HAP-1 (cell line): ENCODE results near the gene DNLZ.
"Not testable (repeated sequence)": the region's sequence is repeated elsewhere in the genome, so short reads cannot be mapped to it uniquely, and the experiment has no call there.

Source experiments
- DNase-seq, 2 experiments: peaks; one replicate each; pipeline ENCODE4 v3.0.0-alpha.2; 2016 to 2020; ENCODE audit warnings: low spot score in 2 of 2
- H3K27me3 ChIP-seq: fragments of 250-450 bp; sonication (Bioruptor Pico); 2 replicates; pipeline ENCODE4 v1.5.1; 2020; ENCODE audit warnings: low read depth, mild to moderate bottlenecking, moderate library complexity
- H3K36me3 ChIP-seq: fragments of 250-450 bp; sonication (Bioruptor Pico); replicated peaks from 2 replicates; pipeline ENCODE4 v1.5.1; 2020; ENCODE audit warnings: mild to moderate bottlenecking
- H3K4me1 ChIP-seq: fragments of 250-450 bp; sonication (Bioruptor Pico); 2 replicates; pipeline ENCODE4 v1.5.1; 2020; ENCODE audit warnings: mild to moderate bottlenecking
- H3K4me3 ChIP-seq: fragments of 250-450 bp; sonication (Bioruptor Pico); 2 replicates; pipeline ENCODE4 v1.5.1; 2020; ENCODE audit warnings: mild to moderate bottlenecking, moderate library complexity
- H3K9me3 ChIP-seq: fragments of 250-450 bp; sonication (Bioruptor Pico); 2 replicates; pipeline ENCODE4 v1.5.1; 2020; ENCODE audit warnings: mild to moderate bottlenecking, moderate library complexity
- in situ Hi-C: fragments of 300-500 bp; cut with MboI; formaldehyde crosslinking; loops from 3 replicates; pipeline ENCODE4 v1.14.3; 2020; ENCODE audit warnings: low sequenced_read_pairs, inconsistent platforms, mixed read lengths

The DNLZ gene

GRCh38 chr9:136329211-136329627 lies 34.3 kb downstream of the DNLZ start:
- Histone ChIP-seq H3K9me3 (no peaks in the 10 kb centered on the region), H3K4me1 (peaks cover 9% of the 10 kb centered on the region), H3K36me3 (no peaks in the 10 kb centered on the region), H3K27me3 (no peaks in the 10 kb centered on the region), H3K4me3 (peak overlapping the region; percentile 42)
- in situ Hi-C loops: no loop called here
- DNase-seq: no peak

GRCh38 chr9:136328622-136329041 lies 34.9 kb downstream of the DNLZ start:
- Histone ChIP-seq H3K4me1 (peaks cover 9% of the 10 kb centered on the region), H3K36me3 (no peaks in the 10 kb centered on the region), H3K27me3 (no peaks in the 10 kb centered on the region), H3K9me3 (no peaks in the 10 kb centered on the region), H3K4me3 (peak overlapping the region; percentile 42)
- in situ Hi-C loops: no loop called here
- peak in 1 of 2 experiments; percentile 62 for DNase-seq

DNA sequence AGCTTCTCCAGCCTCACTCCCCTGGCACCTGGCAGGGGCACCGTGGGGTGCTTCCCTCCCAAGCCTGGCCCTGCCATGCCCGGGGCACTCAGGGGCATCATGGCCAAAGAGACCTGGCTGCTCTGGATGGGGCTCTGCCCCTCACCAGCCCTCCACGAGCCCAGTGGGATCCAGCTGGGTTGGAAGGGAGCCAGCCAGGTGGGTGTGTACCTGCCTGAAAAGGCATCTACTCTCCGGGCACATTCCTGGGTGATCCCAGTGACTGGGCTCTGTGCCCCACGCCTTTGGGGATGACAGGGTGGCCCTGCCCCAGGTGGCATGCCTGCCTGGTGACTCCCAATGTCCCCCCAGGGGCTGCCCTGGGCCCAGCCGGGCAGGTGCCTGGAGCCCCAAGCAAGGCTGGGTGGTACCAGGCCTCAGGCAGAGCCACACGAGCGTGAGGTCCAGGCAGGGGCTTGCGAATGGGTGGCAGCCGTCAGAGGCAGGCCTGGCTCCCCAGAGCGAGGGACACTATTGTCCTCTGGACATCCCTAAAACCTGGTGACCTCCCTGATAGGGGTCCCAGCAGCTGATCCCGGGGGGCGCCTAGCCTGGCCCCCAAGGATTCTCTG lies 35.4 kb downstream of the DNLZ start:
- Histone ChIP-seq H3K27me3 (no peaks in the 10 kb centered on the region), H3K36me3 (no peaks in the 10 kb centered on the region), H3K4me3 (peak overlapping the region; percentile 42), H3K9me3 (no peaks in the 10 kb centered on the region), H3K4me1 (peaks cover 9% of the 10 kb centered on the region)
- no peak for DNase-seq
- in situ Hi-C loops: no loop called here

DNA sequence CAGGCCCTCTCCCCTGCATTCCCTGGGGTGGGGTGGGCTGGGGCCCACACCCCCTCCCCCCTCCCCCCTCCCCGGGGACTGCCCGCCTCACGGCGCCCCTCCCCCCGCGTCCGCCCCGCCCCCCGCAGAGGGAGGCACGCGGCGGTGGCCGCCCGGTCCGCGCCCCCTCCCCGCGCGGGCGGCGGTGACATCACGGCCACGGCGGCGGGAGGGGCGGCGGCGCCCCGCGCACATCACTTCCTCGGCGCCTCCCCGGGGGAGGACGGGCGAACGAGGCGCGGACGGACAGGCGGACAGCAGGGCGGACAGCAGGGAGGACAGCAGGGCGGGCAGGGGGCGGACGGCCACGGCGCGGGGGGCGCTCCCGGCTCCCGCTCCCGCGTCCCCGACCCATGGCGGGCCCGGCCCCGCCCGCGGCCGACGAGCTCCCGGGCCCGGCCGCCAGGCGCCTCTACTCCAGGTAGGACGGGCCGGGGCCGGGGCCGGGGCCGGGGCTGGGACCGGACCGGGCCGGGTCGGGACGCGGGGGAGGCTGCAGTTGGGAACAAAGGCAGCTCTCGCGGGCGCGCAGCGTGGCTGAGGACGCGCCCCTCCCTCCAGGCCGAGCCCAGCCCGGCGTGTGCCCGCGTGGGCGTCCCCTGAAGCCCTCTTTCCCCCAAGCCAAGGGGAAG lies 36.1 kb downstream of the DNLZ start, which contains the start of gene GPSM1:
Gene GPSM1, plus strand, starts transcription at position 236 of the 671 bp plus-strand sequence. Its CDS starts 157 bp downstream, at position 393.
- in situ Hi-C loops: no loop called here
- Histone ChIP-seq H3K36me3 (no peaks in the 10 kb centered on the region), H3K9me3 (no peaks in the 10 kb centered on the region), H3K4me3 (peak within 1 kb of the TSS; percentile 42), H3K4me1 (peaks cover 9% of the 10 kb centered on the region), H3K27me3 (no peaks in the 10 kb centered on the region)
- DNase-seq: peak in 1 of 2 experiments; percentile 54

- no peaks in the 10 kb centered on the region for H3K27me3 ChIP-seq
- in situ Hi-C loops: no loop called here
- peak overlapping the region; percentile 15 for H3K4me3 ChIP-seq
Observed at GRCh38 chr9:136326761-136327303, 36.7 kb downstream of the DNLZ start.

GRCh38 chr9:136326061-136326760 lies 37.3 kb downstream of the DNLZ start:
- H3K4me1 ChIP-seq: peaks cover 9% of the 10 kb centered on the region
- DNase-seq: no peak
- no peaks in the 10 kb centered on the region for H3K36me3 ChIP-seq
- in situ Hi-C loops: no loop called here
- no peaks in the 10 kb centered on the region for H3K9me3 ChIP-seq
- H3K4me3 ChIP-seq: no peak overlapping the region
- H3K27me3 ChIP-seq: no peaks in the 10 kb centered on the region

More at GRCh38 chr9:136326761-136327303, 36.7 kb downstream of the DNLZ start:
- Histone ChIP-seq H3K4me1 (peaks cover 9% of the 10 kb centered on the region), H3K9me3 (no peaks in the 10 kb centered on the region), H3K36me3 (no peaks in the 10 kb centered on the region)
- no peak for DNase-seq

DNA sequence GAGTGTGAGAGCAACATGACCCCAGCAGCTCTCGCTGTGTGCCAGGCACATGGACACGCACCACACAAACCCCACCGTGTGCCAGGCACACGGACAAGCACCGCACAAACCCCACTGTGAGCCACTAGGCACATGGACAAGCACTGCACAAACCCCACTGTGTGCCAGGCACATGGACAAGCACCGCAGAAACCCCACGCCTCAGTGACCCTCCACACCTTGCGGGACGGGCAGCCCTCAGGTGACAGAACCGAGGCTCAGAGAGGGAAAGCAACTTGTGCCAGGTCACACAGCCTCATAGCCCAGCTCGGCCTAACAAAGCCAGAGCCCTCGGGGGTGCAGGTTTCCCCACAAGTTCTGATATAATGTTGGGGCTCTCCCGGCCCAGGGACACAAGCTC lies 38.2 kb downstream of the DNLZ start:
- H3K36me3 ChIP-seq: no peaks in the 10 kb centered on the region
- DNase-seq: no peak
- in situ Hi-C loops: no loop called here
- peaks cover 9% of the 10 kb centered on the region for H3K4me1 ChIP-seq
- no peak overlapping the region for H3K4me3 ChIP-seq
- H3K27me3 ChIP-seq: no peaks in the 10 kb centered on the region
- H3K9me3 ChIP-seq: no peaks in the 10 kb centered on the region

DNA sequence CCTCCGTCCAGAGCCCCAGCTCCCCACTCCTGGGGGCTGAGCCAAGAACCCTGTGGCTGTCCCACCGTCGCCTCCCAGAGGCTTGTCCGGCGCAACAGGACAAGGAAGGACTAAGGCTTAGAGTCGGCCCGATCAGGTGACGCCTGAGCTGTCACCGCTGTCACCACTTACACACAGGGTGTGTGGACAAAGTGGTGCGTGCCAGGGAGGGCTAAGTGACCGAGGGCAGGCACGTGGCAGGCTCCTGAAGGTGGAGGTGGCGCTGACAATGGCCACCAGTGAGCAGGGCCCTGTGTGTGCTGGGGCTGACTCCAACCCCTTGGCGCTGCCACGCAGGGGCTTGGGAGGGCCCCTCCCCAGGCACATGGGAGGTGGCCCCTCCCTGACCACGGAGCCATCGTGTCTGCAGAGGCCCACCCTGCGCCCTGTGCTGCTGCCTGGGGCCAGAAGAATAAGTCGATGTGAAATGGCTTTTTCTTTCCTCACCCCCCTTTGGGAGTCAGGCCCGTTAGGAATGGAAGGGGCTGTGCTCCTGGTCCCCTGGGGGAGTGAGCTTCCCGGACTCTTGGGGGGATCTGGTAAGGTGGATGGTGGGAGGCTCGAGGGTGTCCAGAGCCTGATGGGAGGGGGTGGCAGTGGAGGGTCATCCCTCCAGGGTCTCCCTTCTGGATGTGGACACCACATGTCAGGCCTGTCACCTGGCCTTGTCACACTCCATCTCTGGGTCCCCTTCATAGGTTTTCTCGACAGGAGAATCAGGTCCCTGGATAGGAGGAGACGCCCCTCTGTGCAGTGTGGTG lies 38.8 kb downstream of the DNLZ start:
- Histone ChIP-seq H3K4me1 (peaks cover 9% of the 10 kb centered on the region), H3K36me3 (no peaks in the 10 kb centered on the region), H3K4me3 (no peak overlapping the region), H3K9me3 (no peaks in the 10 kb centered on the region), H3K27me3 (no peaks in the 10 kb centered on the region)
- in situ Hi-C loops: no loop called here
- no peak for DNase-seq

- in situ Hi-C loops: no loop called here
- H3K9me3 ChIP-seq: no peaks in the 10 kb centered on the region
- peaks cover 3% of the 10 kb centered on the region for H3K4me1 ChIP-seq
- H3K4me3 ChIP-seq: no peak overlapping the region
- no peak for DNase-seq
- no peaks in the 10 kb centered on the region for H3K27me3 ChIP-seq
- H3K36me3 ChIP-seq: no peaks in the 10 kb centered on the region
Observed at GRCh38 chr9:136323371-136323789, 40.2 kb downstream of the DNLZ start.

DNA sequence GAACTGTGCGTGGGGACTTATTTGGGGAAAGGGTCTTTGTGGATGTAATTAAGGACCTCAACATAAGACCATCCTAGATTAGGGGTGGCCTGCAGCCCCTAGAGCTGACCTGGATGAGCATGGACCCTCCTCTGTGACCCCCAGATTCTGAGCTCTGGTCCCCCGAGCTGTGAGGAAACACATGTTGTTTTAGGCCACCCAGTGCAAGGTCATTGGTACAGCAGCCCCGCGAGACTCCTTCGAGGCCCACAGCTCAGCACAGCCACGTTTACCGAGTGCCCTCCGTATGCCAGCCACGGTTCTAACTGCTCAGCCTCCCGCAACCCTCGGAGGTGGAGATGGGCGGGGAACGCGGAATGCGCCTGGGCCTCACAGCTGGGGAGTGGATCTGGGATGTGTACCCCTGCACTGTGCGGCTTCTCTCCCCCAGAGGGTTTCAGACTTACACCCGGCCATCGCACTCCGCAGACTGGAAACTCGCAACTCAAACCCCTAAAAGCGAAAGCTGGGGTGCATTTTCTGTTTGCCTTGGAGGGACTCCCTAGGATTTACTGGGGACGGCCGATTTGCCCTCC lies 40.7 kb downstream of the DNLZ start:
- in situ Hi-C loops: no loop called here
- Histone ChIP-seq H3K36me3 (no peaks in the 10 kb centered on the region), H3K4me1 (no peaks in the 10 kb centered on the region; the same call in 1 of the 2 replicates), H3K4me3 (no peak overlapping the region), H3K27me3 (no peaks in the 10 kb centered on the region), H3K9me3 (no peaks in the 10 kb centered on the region)
- DNase-seq: no peak

DNA sequence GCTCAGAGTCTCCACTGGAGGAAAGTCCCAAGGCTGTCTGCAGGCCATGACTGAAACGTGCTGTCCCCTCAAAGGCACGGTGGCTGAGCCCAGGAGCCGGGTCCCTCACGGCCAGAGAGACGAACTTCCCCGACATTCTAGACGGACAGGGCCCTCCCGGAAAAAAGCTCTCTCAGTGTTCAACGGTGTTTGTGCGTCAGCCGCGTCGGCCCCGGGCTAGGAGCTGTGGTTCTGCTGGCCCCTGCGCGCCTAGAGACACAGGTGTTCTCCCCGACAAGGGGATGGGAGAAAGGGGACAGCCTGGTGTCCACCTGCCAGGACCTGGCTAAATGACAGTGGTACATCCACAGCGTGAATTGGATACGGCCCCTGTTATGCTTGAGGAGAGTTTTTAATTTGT lies 42.0 kb downstream of the DNLZ start:
- no peak overlapping the region for H3K4me3 ChIP-seq
- in situ Hi-C loops: no loop called here

DNA sequence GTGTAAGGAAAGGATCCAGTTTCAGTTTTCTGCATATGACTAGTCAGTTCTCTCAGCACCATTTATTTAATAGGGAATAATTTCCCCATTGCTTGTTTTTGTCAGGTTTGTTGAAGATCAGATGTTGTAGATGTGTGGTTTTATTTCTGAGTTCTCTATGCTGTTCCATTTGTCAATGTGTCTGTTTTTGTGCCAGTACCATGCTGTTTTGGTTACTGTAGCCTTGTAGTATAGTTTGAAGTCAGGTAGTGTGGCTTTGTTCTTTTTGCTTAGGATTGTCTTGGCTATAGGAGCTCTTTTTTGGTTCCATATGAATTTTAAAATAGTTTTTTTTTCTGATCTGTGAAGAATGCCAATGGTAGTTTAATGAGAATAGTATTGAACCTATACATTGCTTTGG lies 42.6 kb downstream of the DNLZ start:
- H3K4me1 ChIP-seq, H3K36me3 ChIP-seq, H3K27me3 ChIP-seq, H3K9me3 ChIP-seq, in situ Hi-C loops, DNase-seq, H3K4me3 ChIP-seq: not testable (repeated sequence)

More for the DNA sequence above, 42.0 kb downstream of the DNLZ start:
- H3K9me3 ChIP-seq: no peaks in the 10 kb centered on the region
- H3K36me3 ChIP-seq: no peaks in the 10 kb centered on the region
- no peak for DNase-seq
- no peaks in the 10 kb centered on the region for H3K4me1 ChIP-seq
- H3K27me3 ChIP-seq: no peaks in the 10 kb centered on the region

DNA sequence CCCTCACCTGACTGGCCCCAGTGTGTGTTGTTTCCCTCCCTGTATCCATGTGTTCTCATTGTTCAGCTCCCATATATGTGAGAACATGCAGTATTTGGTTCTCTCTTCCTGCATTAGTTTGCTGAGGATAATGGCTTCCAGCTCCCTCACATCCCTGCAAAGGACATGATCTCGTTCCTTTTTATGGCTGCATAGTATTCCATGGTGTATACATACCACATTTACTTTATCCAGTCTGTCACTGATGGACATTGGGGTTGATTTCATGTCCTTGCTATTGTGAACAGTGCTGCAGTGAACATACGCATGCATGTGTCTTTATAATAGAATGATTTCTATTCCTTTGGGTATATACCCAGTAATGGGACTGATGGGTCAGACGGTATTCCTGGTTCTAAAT lies 43.6 kb downstream of the DNLZ start:
- H3K4me1 ChIP-seq, H3K27me3 ChIP-seq, H3K9me3 ChIP-seq, H3K4me3 ChIP-seq, H3K36me3 ChIP-seq, in situ Hi-C loops, DNase-seq: not testable (repeated sequence)
